Measurements from ENCODE around the gene SHMT1.

GRCh38 chr17:18361837-18362697 is 1.3 kb downstream of the SHMT1 start:
- TF ChIP-seq TAF1 (IDR thresholded peaks at IDR 0.05; ENCODE audit: borderline replicate concordance, low read depth, low read length): no peak
- no peak for TF ChIP-seq POLR2AphosphoS5 (IDR thresholded peaks at IDR 0.05; ENCODE audit: low read depth, low read length)

Measured in GM12892 (cell line).